Suprapubic skin (tissue), 3 donors: ENCODE data around the gene SAG.

ENCODE experiments used
- POLR2A ChIP-seq, 2 donors: fragments of 450-650 bp; IDR thresholded peaks; one replicate each; pipeline ENCODE4 v1.6.1; 2017; ENCODE audit warnings: antibody characterized with exemption in 2 of 2, mild to moderate bottlenecking in 2 of 2, moderate library complexity in 2 of 2
- TF ChIP-seq, protein P1 (sequence below), 2 donors: fragments of 200-600 bp in 1 of 2; fragments of 450-650 bp in 1 of 2; sonication (generic) in 1 of 2; IDR thresholded peaks; one replicate each; pipeline ENCODE4 v1.5.1; 2016 to 2019; ENCODE audit warnings: antibody characterized with exemption in 2 of 2, mild to moderate bottlenecking in 1 of 2, moderate library complexity in 1 of 2

DNA sequence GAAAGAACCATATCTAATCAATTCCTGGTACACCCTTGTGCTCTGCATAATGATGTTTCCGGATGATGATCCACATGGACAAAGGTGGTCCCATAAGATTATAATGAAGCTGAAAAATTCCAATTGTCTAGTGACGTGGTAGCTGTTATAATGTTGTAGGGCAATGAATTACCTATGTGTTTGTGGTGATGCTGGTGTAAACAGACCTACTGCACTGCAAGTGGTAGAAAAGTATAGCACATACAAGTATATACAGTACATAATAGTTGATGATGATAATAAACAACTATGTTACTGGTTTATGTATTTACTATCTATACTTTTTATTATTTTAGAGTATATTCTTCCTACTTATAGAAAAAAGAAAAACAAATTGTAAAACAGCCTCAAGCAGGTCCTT lies 55.1 kb downstream of the SAG start:
- TF ChIP-seq, protein P1, sequence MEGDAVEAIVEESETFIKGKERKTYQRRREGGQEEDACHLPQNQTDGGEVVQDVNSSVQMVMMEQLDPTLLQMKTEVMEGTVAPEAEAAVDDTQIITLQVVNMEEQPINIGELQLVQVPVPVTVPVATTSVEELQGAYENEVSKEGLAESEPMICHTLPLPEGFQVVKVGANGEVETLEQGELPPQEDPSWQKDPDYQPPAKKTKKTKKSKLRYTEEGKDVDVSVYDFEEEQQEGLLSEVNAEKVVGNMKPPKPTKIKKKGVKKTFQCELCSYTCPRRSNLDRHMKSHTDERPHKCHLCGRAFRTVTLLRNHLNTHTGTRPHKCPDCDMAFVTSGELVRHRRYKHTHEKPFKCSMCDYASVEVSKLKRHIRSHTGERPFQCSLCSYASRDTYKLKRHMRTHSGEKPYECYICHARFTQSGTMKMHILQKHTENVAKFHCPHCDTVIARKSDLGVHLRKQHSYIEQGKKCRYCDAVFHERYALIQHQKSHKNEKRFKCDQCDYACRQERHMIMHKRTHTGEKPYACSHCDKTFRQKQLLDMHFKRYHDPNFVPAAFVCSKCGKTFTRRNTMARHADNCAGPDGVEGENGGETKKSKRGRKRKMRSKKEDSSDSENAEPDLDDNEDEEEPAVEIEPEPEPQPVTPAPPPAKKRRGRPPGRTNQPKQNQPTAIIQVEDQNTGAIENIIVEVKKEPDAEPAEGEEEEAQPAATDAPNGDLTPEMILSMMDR (IDR thresholded peaks at IDR 0.05): no peak
- no peak for TF ChIP-seq POLR2A (IDR thresholded peaks at IDR 0.05)
